Jurkat, Clone E6-1 (cell line): ENCODE measurements around the gene MAP3K3.

Experiments used
- DNase-seq: peaks from one replicate; pipeline ENCODE4 v3.0.0-alpha.2; 2011; ENCODE audit warnings: low read depth, low spot score
- H3K4me3 ChIP-seq: 2 replicates; pipeline ENCODE4 v1.5.1; 2011; ENCODE audit warnings: mild to moderate bottlenecking, low read length, control low read depth, moderate library complexity

MAP3K3 gene

DNA sequence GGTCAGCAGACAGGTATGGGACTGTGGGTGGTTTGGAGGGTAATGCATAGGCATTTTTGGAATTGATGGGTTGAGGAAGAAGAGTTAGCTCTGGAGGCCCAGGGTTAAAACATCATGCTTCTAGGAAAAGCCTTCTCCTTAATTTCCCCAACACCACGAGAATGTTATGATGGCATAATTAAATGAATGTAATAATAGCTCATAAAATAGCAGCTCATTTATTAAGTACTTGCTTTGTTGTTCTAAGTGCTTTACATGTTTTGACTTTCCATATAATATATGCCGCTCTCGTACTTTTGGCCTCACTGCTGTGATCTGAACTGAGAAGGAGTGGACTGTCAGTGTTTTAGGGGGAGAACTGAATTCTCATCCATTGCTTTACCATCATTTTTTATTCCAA lies 63.4 kb downstream of the MAP3K3 start:
- no peak for DNase-seq

DNA sequence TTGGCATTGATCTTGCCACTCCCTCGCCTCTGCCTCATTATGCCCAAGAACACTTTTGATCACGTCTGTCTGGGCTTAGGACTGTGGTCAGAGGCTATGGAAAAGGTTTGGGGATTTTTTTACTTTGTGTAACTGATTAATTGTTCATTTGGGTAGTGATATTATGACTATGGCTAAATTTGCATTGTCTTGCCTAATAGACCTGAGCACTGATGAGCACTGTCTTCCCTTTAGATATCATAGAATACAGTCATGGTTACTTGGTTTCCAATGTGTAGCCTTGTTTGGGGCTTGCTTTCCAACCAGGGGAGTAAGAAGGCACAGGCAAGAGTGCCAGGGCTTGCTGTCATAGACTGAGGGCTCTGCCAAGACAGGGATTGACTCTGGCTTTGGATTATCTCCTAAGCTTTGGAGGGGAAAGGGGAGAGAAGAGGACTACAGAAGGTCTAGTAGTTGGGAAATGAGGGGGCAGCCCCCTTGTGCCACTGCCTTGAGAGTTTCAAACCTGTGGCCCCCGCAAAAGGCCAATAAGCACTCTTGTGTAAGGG lies 64.0 kb downstream of the MAP3K3 start:
- DNase-seq: no peak
- no peak overlapping the region for H3K4me3 ChIP-seq

More for the DNA sequence above, 63.4 kb downstream of the MAP3K3 start:
- no peak overlapping the region for H3K4me3 ChIP-seq

DNA sequence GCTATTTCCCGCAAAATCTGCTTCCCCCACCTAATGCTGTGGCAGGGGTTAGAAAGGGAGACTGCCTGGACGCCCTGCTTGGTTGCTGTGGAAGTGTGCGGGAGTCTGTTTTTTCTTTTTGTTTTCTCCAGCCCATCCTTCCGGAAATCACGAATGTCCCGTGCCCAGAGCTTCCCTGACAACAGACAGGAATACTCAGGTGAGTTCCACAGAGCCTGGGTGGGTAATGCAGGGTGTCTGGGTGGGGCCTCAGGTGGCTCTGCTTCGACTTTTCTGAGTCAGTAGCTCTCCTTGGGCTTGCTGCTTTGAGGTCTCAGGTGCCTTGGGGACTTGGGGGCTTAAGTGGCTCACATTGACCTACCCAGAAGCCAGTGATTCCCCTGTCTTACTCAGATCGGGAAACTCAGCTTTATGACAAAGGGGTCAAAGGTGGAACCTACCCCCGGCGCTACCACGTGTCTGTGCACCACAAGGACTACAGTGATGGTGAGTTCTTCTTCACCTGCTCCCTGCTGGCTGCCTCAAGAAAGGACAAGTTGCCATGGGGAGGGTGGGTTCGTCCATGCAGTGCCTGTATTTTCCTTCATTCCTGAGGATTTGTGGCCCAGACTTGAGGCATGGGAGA lies 66.3 kb downstream of the MAP3K3 start:
- H3K4me3 ChIP-seq: no peak overlapping the region
- DNase-seq: no peak

DNA sequence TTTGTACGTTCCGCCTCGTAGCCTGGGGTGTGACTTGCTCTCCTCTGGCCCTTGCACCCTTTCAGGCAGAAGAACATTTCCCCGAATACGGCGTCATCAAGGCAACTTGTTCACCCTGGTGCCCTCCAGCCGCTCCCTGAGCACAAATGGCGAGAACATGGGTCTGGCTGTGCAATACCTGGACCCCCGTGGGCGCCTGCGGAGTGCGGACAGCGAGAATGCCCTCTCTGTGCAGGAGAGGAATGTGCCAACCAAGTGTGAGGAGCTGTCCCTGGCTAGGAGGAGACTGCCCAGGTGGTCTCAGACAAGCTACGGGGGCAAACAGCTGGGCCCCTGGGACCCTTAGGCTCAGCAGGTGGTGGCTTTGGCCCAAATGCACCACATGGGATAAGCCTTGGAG lies 67.3 kb downstream of the MAP3K3 start:
- DNase-seq: no peak

DNA sequence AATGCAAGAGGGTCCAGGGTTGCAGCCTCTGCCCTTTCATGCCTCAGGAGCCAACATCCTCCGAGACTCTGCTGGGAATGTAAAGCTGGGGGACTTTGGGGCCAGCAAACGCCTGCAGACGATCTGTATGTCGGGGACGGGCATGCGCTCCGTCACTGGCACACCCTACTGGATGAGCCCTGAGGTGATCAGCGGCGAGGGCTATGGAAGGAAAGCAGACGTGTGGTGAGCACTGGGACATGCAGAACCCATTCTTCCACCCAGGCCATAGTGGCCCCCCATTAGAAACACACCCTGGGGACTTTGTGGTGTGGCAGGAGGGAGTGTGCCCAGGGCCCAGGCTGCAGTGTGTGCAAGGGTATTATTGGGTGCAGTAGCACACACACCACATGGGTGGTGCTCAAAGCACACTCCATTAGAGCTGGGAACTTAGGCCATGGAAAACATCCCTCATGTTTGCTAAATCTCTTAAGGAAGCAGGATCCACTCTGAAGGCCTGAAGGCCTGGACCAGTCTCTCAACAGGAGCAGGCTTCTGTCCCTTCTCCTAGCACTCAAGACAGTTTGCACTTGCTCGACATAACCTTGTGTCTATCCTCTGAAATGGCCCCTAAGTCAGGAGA lies 70.1 kb downstream of the MAP3K3 start:
- H3K4me3 ChIP-seq: no peak overlapping the region
- no peak for DNase-seq

More for the DNA sequence above, 67.3 kb downstream of the MAP3K3 start:
- H3K4me3 ChIP-seq: no peak overlapping the region

DNA sequence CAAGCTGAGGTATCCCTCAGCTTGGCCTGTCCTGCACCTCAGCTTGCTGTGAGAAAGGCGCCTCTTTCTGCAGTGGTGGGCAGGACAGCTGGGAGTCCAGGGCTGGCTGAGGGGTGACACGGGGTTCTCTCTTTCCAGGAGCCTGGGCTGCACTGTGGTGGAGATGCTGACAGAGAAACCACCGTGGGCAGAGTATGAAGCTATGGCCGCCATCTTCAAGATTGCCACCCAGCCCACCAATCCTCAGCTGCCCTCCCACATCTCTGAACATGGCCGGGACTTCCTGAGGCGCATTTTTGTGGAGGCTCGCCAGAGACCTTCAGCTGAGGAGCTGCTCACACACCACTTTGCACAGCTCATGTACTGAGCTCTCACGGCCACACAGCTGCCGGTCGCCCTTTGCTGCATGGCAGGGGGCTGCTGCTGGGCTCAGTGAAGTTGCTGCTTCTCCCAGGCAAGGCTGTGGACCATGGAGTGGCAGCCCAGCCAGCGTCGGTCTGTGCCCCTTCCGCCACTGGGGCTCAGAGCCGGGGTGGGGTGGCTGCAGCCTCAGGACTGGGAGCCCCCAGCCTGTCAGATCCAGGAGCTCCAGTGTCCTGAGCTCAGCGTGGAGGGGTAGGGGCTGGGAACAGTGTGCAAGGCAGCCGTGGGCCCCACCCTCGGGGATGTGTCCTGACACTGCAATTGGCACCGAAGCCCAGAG lies 71.3 kb downstream of the MAP3K3 start:
- no peak overlapping the region for H3K4me3 ChIP-seq
- no peak for DNase-seq

DNA sequence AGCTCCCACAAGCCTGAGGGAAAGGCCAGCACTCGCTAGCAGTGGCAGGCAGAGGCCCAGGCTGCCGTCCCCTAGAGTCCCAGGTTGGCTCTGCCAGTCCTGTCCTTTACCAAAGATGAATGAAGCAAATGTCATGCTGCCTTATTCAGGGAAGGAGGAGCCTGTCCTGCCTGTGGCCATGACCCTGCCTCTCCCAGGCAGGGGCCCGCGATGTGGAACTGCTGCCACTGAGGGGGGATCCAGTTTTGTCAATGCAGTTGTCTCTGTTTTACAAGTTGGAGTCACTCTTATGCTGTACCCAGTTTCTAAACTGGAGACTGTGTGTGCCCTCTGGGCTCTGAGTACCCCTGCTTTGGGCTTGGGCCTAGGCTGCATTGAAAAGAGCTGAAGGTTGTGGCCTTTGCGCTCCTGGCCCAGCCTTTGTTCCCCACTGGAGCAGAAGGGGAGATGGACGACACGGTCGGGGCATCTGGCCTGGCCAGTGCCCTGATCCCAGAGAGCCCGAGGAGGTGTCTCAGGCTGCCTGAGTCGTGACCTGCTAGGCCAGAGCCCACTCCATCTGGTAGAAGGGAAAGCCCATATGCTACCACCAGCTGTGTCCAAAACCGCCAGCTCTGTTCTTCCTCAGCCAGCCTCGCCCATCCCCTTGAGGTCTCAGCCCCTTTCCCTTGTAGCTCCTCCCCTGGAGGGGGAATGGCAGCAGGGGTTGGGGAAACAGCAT lies 72.2 kb downstream of the MAP3K3 start:
- H3K4me3 ChIP-seq: no peak overlapping the region
- no peak for DNase-seq

DNA sequence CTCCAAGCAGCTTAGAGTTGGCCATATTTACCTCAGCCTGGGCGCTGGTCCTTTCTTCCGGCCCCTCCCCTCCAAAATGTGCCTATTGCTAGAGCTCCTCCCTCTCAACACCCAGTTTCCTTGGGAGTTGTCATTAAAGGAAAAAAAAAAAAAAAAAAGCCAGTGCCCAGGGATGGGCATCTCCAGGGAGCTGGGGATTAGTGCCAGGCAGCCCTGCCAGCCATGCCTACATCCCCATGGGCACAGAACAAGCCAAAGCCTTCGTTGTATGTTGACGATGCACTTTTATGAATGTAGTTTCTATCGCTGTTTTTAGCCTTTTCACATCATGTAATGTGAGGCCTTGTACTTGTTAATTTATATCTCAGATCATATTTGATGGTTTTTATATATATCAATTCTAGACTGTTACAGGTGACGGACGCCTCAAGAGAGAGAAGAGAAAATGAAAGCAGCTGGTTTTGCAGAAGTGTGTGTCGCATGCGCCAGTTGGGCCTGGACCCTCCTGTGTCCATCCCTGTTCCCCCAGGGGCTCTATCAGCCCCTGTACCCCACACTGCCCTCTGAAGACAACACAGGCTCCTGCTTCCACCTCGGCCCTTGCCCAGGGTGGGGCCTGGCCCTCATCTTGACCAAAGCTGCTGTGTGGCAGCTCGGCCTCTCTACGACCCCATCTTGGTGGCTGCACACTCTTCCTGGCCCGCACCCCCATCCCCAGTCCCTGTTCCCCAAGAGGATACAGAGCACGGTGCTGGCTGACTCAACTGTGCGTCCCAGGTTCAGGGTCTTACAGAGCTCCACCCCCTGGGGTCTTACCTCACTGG lies 72.9 kb downstream of the MAP3K3 start:
- no peak for DNase-seq
- H3K4me3 ChIP-seq: no peak overlapping the region

DNA sequence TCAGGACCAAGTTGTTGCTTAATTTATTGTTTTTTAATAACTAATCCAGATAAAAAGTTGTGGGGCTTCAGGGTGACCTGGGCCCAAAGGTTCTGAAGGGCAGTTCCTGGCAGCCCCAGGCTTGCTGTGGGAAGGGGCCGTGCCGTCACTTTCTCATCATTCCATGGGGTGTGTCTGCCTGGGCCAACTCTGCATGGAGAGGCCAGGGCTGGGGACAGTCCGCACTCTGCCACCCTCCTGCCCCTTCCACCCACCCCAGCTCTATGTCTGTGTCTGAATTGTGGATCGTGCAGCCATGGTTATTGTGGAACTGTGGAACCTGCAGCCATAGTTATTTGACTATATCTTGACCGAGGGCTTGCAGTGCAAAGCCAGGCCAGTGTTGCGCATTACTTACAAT lies 73.7 kb downstream of the MAP3K3 start:
- DNase-seq: no peak
- no peak overlapping the region for H3K4me3 ChIP-seq

DNA sequence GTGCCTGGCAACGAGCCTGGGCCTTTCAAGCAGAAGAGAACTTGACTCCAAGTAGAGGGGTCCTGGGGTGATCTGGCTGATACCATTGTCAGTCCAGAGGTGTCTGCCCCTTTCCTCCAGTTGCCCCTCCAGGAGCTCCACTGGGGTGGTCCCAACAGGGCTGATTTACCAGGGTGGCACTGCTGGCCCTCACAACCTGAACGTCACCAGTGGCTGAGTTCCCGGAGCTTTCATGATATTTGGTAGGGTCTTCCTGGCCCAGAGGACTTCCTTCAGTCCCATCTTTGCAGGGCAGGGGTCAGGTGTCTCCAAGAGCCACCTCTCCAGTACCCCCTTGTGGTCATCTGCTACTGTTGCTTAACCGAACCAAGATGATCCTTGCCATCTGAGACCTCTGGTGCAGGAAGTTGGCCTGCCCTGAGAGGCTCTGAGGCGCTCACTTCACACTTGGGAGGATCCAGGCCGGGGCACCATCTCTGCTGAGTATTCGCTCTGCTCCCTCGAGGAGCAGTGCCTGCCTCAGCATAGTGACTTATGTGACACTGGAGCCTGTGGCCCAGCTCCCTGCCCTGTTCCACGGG lies 74.3 kb downstream of the MAP3K3 start:
- peak; percentile 31 for DNase-seq
- no peak overlapping the region for H3K4me3 ChIP-seq

DNA sequence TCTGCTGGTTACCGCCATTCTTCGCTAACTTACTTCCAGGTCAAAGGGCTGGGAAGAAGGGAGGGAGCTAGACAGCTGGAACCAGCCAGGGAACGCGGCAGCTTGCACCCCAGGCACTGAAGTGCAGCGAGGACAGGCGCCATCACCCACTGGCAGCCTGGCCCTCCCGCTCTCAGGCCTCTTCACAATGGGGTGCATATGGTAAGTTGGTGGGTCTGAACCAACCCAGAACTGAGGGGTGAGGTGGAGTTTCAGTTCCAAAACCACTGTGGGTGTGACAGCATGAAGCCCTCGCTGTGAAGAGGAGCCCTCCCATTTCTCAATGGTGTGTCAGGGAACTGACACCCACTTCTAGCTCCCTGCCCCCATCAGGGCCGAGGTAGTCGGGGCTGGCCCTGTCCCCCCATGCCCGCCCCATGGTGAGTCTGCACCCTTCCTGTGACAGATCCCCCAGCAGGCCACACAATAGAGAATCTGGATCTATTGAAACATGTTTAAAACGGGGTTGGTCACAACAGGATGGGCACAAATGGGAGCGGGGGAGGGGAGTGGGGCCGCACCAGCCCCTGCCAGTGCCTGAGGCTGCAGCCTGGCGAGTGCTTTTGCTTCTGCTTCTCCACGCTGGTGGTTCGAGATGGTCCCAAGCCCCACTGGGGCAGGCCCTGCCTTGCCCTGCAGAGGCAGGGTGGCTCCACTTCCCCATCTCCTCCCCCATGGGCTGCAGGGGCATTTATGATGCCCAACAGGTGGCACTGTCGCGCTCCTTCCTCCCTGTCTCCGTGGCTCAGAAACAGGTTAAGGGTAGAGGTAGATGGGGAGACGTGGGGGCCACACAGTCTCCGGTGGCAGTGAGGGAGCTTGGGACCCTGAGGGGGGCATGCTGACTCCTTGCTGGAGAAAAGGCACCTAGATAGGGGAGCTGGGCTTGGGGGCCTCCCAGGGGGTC lies 75.4 kb downstream of the MAP3K3 start:
- H3K4me3 ChIP-seq: peak overlapping the region; percentile 60; the same call in 1 of the 2 replicates
- peak; percentile 62 for DNase-seq

DNA sequence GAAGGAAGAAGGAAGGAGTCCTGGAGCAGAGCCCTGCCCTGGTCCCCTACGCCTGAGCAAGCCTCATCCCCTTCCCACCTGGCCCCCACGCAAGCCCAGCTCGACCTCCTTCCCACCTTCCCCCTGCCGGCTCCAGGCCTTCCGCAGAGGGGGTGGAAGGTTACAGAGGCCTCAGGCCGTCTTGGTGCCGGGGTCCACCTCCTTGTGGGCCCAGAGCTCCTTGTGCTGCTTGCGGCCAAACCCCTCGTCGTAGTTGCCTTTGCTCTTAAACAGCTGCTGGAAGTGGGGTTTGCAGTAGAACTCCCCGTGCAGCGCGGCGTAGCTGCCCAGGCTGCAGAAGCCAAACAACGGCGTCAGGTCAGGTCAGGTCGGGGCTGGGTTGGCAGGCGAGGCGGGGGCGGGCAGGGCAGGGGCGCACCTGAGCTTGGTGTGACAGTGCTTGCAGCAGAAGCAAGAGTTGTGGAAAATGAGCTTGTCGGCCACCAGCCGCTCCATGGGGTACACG lies 76.2 kb downstream of the MAP3K3 start:
- no peak for DNase-seq
- H3K4me3 ChIP-seq: peak overlapping the region; percentile 60

DNA sequence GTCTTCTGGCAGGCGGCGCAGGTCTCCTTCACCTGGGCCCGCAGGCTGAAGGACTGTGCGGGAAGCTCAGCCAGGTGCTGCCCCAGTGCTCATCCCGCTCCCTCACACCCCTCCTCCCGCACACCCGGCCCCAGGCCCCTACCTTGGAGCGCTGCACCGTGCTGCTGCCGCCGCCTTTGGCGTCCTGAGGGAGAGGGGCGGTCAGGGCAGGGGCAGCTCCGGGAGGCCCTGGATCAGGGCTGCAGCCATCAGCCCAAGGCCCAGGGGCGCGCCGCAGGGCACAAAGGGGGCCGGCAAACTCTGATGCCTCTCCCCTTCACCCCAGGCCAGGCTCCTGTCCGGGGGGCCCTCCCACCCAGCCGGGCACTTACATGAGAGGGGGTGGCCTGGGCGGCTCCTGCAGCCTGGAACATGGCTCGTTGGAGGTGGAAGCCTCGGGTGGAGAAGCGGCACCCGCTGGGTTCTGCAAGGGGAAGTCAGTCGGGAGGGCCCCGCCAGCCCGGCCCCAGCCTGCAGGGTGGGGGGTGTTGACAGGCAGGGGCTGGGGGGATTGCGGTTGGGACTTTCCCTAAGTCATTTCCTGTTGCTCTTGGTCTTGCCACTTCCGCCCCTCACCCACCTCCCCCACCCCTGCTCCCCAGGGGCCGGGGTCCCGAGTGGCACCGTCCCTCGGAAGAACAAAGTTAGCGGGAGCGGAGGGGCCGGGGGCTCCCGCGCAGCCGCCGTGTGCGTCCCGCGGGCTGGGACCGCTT lies 76.8 kb downstream of the MAP3K3 start:
- H3K4me3 ChIP-seq: peak overlapping the region; percentile 60
- DNase-seq: peak; percentile 88

DNA sequence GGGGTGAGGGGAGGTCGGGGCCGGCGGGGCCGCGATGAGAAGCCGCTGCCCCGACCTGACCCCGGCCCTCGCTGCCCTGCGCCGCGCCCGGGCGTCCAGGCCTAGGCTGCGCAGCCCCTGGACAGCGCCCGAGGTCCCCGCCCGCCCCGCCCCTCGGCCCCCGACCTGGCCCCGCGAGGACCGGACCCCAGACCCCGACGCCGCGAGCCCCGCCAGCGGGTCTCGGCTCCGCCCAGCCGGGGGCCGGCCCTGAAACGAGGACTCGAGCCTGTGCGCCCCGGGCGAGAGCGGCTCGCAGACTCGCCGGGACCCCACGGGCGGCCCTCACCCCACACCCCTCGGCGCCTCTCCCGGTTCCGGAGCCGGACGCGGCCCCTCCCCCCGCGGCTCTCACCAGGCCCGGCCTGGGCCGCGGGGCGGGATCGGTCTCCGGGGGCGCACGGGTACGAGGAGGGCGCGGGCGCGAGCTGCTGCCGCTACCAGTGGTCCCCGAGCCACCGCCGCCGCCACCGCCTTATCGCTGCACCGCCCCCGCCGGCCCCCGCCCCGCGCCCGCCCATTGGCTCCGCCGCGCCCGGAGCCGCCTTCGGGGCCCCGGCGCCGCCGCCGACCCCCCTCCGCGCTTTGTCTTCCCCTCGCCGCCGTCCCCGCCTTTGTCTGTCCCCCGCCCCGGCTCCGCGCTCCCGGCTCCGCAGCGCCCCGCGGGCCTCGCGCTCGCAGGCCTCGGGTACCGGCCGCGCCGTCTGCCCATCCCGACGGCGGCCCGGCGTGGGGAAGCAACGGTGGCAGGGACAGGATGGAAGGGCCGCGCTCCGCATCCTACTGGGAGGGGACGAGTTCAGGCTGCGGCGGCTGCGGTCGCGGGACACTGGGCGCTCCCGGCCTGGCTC lies 77.7 kb downstream of the MAP3K3 start, which contains the start of gene LIMD2:
TSS of gene LIMD2 (minus strand) at position 488 of the 890 bp plus-strand sequence. CDS start 827 bp downstream, outside the sequence.
- peak within 1 kb of the TSS; percentile 60 for H3K4me3 ChIP-seq
- no peak for DNase-seq
